Putamen (tissue), 1 donor: ENCODE measurements around the gene SGTB.
"Not testable (repeated sequence)": the region's sequence is repeated elsewhere in the genome, so short reads cannot be mapped to it uniquely, and the experiment has no call there.

Experiments used
- DNase-seq: peaks from one replicate; pipeline ENCODE4 v3.0.0-alpha.2; 2016; ENCODE audit warnings: low spot score

The SGTB gene

GRCh38 chr5:65668696-65669095 lies 53.2 kb downstream of the SGTB start:
- no peak for DNase-seq

DNA sequence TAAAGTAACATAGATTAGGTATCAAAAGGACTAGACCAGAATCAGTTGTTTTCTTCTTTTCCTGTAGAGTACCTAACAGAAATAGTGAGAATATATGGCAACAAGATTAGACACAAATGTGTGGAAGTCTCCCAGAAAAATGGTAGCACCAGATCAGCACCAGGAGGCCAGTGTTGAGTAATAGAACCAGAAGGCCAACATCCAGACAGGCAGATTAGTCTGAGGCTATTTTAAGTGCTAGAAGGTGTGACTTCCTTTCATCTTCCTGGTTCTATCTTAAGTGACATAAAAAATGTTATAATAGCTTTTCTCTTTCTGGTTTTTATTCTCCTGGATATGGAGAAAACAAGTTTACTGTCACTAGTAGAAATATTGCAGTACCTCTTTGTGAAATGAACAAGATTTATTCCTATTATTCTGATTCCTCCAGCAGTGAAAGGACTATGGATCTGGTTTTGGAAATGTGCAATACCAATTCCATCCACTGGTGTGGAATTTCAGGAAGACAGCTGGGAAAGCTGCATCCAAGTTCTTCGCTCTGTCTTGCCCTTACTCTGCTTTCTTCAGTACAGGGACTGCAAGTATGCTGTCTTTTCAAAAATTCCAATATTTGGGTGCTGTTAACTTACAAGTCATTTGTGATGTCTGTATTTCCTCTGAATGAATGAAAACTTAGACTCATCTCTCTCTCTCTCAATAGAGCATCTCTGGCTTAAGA lies 57.9 kb downstream of the SGTB start:
- DNase-seq: no peak

DNA sequence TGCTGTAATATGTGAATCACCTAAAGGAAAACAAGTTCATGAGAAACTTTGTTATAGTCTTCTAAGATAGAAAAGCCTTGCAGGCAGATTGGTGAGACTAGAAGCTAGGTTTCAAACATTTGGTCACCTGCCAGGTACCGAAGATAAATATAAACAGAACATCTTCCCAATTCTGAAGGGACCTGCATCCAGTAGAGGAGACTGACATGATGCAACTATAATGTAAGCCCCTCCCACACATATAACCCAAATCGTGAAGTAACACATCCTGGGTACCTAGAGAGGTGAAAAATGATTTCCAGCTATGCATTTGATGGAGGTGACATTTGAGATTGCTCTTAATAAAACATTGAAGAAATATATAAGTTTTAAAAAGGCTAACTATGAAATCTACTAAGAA lies 67.2 kb downstream of the SGTB start:
- no peak for DNase-seq

GRCh38 chr5:65651144-65651543 lies 70.8 kb downstream of the SGTB start:
- DNase-seq: no peak

DNA sequence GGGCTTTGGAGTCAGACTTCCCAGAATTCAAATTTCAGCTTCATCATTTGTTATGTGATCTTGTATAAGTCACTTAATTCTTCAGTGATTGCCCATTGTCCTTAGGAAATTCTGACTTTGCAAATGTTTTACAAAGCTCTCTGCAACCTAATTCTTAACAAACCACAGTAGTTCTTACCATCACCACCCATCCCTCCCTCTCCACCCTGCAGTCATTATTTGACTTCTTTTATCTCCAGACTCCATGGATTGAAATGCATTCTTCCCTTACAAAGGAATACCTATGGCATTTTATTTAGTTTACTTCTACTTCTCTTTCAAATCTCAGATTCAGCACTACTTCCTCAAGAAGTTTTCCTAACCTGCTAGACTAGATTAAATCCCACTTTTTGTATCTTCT lies 74.0 kb downstream of the SGTB start:
- no peak for DNase-seq

DNA sequence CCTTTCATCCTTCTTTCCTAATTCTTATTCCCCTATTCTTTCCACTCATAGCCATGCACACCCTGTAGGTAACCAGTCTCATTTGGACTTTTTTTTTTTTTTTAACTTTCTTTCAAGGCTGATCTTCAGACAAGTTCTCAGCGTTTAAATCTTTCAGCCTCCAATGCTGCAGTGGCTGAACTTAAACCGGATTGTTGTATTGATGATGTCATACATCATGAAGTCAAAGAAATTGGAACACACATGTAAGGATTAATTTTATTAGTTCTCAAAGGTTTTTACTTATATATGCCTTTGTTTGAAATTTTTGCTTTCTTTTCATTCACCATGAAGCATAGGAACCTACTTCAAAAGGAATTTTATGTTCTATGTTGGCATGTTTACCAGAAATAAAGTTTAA lies 75.0 kb downstream of the SGTB start:
- DNase-seq: no peak

DNA sequence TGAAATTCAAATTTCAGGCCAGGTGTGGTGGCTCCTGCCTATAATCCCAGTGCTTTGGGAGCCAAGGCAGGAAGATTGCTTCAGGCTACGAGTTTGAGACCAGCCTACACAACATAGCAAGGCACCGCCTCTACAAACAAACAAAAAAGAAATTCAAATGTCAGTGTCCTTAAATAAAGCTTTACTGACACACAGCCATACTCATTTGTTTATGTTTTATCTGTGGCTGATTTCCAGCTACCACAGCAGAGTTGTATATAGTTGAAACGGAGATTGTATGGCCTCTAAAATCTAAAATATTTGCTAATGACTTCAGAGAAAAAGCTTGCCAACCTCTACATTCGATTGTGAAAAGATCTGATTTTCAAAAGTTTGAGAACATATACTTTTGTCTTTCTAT lies 81.7 kb downstream of the SGTB start:
- DNase-seq: no peak

DNA sequence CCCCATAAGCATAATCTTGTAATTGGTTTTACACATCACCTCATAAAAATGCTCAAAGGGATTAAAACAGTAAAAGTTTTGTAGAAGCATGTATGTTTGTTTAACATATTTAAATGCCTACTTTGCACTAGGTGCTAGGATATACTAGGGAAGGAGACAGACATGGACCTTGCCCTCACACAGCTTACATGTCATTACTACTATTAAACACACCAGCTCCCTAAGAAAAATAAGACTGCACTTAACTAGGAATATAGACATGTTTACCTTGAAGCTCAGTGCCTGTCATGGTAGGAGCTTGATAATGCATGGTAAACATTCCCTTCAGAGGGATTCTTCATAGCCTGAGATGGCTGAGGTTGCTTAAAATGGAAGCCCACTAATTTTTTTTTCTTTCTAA lies 90.9 kb downstream of the SGTB start:
- no peak for DNase-seq

DNA sequence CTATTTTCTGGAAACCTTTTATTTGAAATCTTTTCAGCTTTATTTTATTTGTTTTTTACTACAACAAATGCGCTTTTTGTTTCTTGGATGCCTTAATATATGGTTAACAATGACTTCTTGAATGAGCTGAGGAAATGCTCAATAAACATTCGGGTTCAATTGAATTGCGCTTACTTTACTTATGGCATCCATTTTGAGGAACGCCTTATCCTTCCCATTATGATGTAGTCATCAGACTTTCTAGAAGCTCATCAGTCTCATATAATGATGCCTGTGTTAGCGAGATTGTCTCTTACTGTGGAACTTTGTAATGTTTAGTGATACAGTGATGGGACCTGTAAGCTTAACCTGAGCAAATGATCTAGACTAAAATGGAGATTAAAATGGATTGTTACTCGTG lies 96.2 kb downstream of the SGTB start:
- no peak for DNase-seq

DNA sequence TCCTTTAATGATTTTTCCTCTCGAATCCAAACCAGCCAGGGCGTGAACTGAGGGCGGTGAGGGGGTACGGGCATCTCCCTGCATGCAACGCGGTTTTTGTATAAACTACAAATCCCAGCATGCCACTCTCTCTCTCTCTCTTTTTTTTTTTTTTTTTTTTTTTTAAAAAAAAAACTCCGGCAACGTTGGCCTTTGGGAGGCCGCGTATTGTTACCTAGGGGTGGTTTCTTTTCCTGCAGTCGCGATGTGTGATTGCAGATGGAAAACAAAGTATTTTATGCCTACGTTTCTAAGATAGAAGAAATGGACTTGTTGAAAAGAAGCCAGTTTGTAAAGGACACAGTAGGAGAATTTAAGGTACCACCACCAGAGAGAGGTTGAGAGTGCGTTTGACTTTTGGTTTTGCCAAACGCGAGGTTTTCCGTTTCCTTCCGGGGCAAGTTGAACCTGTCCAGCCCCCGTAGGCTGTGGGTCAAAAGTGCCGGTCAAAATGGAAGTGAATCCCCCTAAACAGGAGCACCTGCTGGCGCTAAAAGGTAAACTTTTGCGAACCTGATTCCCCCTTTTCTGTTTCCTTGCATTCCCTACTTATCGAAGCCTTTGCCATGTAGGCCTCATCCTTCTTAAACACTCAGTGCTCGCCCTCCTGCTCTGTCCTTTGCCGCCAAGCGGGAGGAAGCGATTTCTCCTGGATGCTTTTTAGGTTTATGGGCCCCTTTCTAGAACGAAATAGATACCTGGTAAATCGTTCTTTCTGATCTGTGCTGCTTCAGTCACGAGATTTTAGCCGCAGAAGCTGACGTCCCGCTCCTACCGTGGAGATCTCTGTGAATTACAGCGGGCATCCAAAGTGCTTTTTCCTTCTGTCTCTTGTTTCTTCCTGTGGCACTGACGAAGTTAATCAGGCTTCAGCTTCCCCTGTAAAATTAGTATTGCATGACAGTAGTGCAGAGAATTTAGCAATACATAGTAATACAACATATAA lies 97.0 kb downstream of the SGTB start, which contains the start of the genes SHLD3 and TRAPPC13:
Gene SHLD3, plus strand, starts transcription at position 457 of the 985 bp plus-strand sequence. CDS start 4,561 bp downstream, outside the sequence.
Gene TRAPPC13, plus strand, starts transcription at position 457 of the 985 bp plus-strand sequence. Its CDS starts 34 bp downstream, at position 491.
- DNase-seq: peak; percentile 91

DNA sequence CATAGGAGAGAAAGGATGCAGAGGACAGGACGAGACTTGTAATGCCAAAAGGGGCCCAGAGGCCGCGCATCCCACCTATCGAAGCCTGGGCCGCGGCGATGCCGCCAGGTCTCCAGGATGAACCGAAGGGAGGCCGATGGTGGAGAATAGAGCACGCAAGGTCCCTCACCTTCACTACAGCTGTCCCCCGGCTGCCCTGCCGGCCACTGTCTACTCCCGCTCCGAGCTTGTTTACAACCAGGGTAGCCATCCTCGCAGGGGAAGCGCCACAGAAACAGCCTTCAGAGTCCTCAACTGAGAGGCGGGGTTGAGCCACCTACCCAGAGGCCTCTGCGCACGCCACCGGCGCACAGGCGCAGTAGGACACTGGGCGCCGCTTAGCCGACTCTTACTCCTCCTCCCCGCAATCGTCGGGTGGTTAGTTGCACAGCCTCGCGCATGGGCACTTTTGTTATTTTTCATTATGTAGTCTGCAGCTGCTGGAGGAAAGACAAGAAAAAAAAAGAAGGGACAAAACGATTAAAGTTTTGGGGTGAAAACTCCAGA lies 97.8 kb downstream of the SGTB start, which contains the start of gene TRIM23:
Gene TRIM23, minus strand, starts transcription at position 309 of the 546 bp plus-strand sequence. Its CDS starts 59 bp downstream, at position 250.
- DNase-seq: peak; percentile 96

DNA sequence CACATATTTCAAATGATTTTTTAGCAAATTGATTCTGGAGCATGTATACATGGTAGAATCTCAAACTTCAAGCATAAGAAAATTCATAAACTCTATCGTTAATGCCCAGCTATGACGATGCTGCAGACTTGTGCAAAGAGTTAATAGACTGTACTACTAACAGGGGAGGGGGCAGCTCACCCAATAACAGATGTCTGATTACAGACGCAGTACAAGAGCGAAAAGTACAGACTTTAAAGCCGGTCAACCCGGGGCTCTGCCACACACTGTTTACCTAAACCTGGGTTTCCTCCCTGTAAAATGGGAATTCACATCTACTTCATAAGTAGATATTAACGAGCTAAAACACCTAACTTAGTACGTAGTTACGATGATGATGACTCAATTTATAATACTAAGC lies 98.4 kb downstream of the SGTB start:
- DNase-seq: no peak

GRCh38 chr5:65621961-65622360 lies 99.9 kb downstream of the SGTB start:
- DNase-seq: not testable (repeated sequence)

- no peak for DNase-seq
Measured at GRCh38 chr5:65620021-65620420, 101.9 kb downstream of the SGTB start.
